Thoracic aorta (tissue), 2 donors: Measurements from ENCODE around the gene MLYCD. TPM values are rescaled to one million over a fixed set of nuclear protein-coding genes. Genes with fewer than 3 reads are reported as not detected.
"Not testable (repeated sequence)": the region's sequence is repeated elsewhere in the genome, so short reads cannot be mapped to it uniquely, and the experiment has no call there.

ENCODE experiments used
- ATAC-seq: fragments of 150-250 bp; one replicate; pipeline ENCODE4 v1.8.0; 2017; ENCODE audit warnings: low read depth; ENCODE audit not compliant: insufficient number of reproducible peaks, low FRiP score
- DNase-seq: peaks from one replicate; pipeline ENCODE4 v3.0.0-alpha.2; 2020; ENCODE audit warnings: low spot score
- H3K27ac ChIP-seq, 2 donors: fragments of 200-600 bp; sonication (generic); 1 replicate in 1 of 2; 2 replicates in 1 of 2; pipeline ENCODE4 v1.5.1; 2016; ENCODE audit warnings: mild to moderate bottlenecking in 2 of 2, moderate library complexity in 2 of 2
- H3K27me3 ChIP-seq: fragments of 200-600 bp; sonication (generic); replicated peaks from 2 replicates; pipeline ENCODE4 v1.6.0; 2016; ENCODE audit warnings: mild to moderate bottlenecking; ENCODE audit not compliant: insufficient read depth
- H3K36me3 ChIP-seq: fragments of 200-600 bp; sonication (generic); one replicate; pipeline ENCODE4 v1.5.1; 2016
- H3K4me1 ChIP-seq, 2 donors: fragments of 200-600 bp; sonication (generic); 1 replicate in 1 of 2; 2 replicates in 1 of 2; pipeline versions ENCODE4 v1.5.1 to v1.6.0; 2016; ENCODE audit warnings: low read depth in 2 of 2, mild to moderate bottlenecking in 1 of 2; ENCODE audit not compliant: control insufficient read depth in 1 of 2
- H3K4me3 ChIP-seq: fragments of 200-600 bp; sonication (generic); 2 replicates; pipeline ENCODE4 v1.5.1; 2016; ENCODE audit warnings: mild to moderate bottlenecking
- H3K9me3 ChIP-seq: fragments of 200-600 bp; sonication (generic); 2 replicates; pipeline ENCODE4 v1.5.1; 2016
- total RNA-seq, 2 donors: library from RNA; depleted of rRNA; stranded (reverse); fragments of >200 nt; gene quantifications; one replicate each; pipeline versions ENCODE4 v1.1.0 to v1.2.3, GENCODE V29; 2016
- TF ChIP-seq, protein P1 (sequence below): fragments of 200-600 bp; sonication (generic); IDR thresholded peaks from one replicate; pipeline ENCODE4 v1.5.1; 2019; ENCODE audit warnings: antibody characterized with exemption

The MLYCD gene
- total RNA-seq, 2 donors from 2014 or later, result 14.1 to 23.6 TPM

DNA sequence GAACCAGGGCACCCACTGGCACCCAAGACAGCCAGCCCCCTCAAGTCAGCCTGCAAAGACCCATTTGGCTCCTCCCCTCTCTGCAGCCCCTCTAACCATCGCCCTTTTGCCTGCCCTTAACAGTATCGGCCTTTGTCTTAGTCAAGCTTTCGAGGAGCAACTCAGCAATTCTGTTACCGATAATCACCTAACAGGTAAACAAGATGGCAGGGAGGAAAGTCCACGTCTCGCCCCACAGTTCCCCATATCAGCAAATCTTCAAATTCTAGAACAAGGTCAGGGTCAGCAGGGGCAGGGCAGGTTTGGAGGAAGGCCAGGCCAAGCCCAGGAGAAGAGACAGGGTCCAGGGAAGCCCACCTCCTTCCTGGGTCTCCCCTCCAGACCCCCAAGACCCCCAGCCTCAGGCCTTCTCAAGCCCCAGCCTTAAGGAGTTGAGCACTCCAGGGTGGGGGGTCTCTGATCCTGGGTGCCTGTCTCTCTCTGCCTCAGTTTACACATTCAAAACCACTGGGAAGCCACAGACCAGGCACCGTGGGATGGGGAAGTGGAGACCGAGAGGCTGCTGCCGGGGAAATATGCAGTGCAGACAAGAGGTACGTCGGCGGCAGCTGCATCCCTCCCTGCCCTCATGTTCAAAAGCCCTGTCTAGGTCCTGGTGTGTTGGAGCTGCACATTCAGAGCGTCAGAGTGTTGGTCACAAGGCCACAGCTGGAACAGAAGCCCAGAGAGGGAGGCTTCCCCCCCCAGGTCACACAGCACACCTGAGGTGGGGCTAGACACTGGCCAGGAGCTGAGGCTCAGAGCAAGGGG is 50.2 kb downstream of the MLYCD start:
- Histone ChIP-seq H3K4me1 (peaks cover 5 to 13% of the 10 kb centered on the region in 2 donors), H3K36me3 (no peaks in the 10 kb centered on the region), H3K9me3 (no peaks in the 10 kb centered on the region), H3K27me3 (no peaks in the 10 kb centered on the region), H3K27ac (no peak overlapping the region), H3K4me3 (no peak overlapping the region)
- TF ChIP-seq, protein P1, sequence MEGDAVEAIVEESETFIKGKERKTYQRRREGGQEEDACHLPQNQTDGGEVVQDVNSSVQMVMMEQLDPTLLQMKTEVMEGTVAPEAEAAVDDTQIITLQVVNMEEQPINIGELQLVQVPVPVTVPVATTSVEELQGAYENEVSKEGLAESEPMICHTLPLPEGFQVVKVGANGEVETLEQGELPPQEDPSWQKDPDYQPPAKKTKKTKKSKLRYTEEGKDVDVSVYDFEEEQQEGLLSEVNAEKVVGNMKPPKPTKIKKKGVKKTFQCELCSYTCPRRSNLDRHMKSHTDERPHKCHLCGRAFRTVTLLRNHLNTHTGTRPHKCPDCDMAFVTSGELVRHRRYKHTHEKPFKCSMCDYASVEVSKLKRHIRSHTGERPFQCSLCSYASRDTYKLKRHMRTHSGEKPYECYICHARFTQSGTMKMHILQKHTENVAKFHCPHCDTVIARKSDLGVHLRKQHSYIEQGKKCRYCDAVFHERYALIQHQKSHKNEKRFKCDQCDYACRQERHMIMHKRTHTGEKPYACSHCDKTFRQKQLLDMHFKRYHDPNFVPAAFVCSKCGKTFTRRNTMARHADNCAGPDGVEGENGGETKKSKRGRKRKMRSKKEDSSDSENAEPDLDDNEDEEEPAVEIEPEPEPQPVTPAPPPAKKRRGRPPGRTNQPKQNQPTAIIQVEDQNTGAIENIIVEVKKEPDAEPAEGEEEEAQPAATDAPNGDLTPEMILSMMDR, result no peak
- no peak for DNase-seq
- no peak for ATAC-seq

DNA sequence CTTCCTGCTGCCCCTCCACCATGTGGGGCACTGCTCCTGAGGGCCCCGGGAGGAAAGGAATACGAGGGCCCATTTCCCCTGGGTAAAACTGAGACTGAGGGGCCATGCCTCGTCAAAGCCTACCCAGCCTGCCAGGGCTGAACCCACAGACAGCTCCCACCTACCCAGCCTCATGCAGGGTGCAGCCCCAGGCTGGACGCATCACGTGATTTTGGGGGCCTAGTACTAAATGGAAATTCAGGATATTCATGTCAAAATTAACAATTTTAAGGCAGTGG is 50.7 kb downstream of the MLYCD start:
- TF ChIP-seq, protein P1, result no peak
- Histone ChIP-seq H3K36me3 (no peaks in the 10 kb centered on the region), H3K4me3 (no peak overlapping the region), H3K27ac (no peak overlapping the region), H3K4me1 (peaks cover 7 to 18% of the 10 kb centered on the region in 2 donors), H3K9me3 (no peaks in the 10 kb centered on the region), H3K27me3 (no peaks in the 10 kb centered on the region)
- ATAC-seq (no peak), DNase-seq (no peak)

DNA sequence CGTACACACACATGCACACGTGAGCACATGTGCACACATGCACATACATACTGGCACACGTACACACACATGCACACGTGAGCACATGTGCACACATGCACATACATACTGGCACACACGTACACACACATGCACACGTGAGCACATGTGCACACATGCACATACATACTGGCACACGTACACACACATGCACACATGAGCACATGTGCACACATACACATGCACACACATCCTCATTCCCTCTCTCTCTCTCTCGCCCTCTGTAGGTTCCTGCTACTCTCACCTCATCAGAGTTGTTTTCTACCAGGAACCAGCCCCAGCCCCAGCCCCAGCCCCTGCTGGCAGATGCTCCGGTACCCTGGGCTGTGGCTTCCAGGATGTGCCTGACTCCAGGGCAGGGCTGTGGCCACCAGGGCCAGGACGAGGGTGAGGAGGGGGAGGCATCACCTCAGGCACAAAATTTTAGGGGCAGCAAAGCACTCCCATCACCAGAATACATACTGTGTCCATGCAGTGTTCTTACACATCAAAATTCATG is 52.0 kb downstream of the MLYCD start:
- DNase-seq, H3K4me3 ChIP-seq, ATAC-seq, H3K9me3 ChIP-seq, H3K36me3 ChIP-seq, H3K27ac ChIP-seq, H3K27me3 ChIP-seq: not testable (repeated sequence)
- peaks cover 14 to 30% of the 10 kb centered on the region in 2 donors for H3K4me1 ChIP-seq

DNA sequence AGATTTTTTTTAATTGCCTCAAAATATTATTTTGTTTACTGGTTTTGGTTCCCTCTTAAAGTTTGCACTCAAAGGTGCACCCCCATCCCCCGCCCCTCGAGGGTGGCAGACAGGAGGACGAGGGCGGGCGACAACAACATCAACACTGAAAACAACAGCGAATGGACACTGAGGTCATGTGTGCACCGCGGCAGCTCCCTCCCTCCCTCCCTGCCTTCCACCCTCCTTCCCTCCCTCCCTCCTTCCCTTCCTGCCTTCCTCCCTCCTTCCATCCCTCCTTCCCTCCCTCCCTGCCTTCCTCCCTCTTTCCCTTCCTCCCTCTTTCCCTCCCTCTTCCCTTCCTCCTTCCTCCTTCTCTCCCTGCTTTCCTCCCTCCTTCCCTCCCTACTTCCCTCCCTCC is 52.6 kb downstream of the MLYCD start:
- Histone ChIP-seq H3K4me1 (peaks cover 14 to 34% of the 10 kb centered on the region in 2 donors), H3K36me3 (no peaks in the 10 kb centered on the region), H3K27ac (no peak overlapping the region), H3K27me3 (no peaks in the 10 kb centered on the region), H3K9me3 (no peaks in the 10 kb centered on the region), H3K4me3 (no peak overlapping the region)
- ATAC-seq (no peak), DNase-seq (no peak)
- TF ChIP-seq, protein P1, result no peak

DNA sequence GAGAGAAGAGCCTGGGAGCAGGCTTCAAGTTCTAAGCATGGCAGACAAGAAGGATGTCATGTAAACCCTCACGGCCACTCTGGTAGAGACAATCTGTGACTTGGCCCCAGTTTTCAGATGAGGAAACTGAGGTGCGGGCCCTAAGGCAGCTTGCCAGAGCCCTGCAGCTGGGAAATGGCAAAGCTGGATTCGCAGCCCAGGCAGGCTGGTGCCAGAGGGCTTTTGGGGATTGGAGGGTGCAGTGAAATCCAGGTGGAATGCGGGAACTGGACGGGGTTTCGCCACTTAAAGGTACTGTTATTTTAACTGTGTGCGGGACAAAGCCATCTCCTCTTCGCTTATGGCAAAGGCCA is 53.6 kb downstream of the MLYCD start:
- TF ChIP-seq, protein P1, result no peak
- H3K4me3 ChIP-seq, result peak overlapping the region; percentile 83
- H3K9me3 ChIP-seq, result no peaks in the 10 kb centered on the region
- no peak for DNase-seq
- ATAC-seq, result peak; percentile 13
- no peaks in the 10 kb centered on the region for H3K27me3 ChIP-seq
- H3K36me3 ChIP-seq, result no peaks in the 10 kb centered on the region
- H3K4me1 ChIP-seq, result peaks cover 14 to 36% of the 10 kb centered on the region in 2 donors
- peak overlapping the region; percentile 91 to 94 for H3K27ac ChIP-seq
